HEK293T (cell line): ENCODE results near the gene MYO1B.

Experiments used
- ARNT ChIP-seq: fragments of 450-650 bp; IDR thresholded peaks from 2 replicates; pipeline ENCODE4 v1.6.1; 2017; ENCODE audit warnings: mild to moderate bottlenecking
- FOXA1 ChIP-seq: fragments of 450-650 bp; IDR thresholded peaks from 2 replicates; pipeline ENCODE4 v1.6.1; 2016; ENCODE audit warnings: mild to moderate bottlenecking
- SUZ12 ChIP-seq: fragments of 450-650 bp; IDR thresholded peaks from 2 replicates; pipeline ENCODE4 v1.6.1; 2016; ENCODE audit warnings: mild to moderate bottlenecking

GRCh38 chr2:191296083-191297006 is 51.1 kb downstream of the MYO1B start:
- TF ChIP-seq FOXA1 (no peak), SUZ12 (no peak), ARNT (no peak)
